K562 (cell line): Measurements from ENCODE around the gene CYSRT1. TPM values are rescaled to one million over a fixed set of nuclear protein-coding genes. Genes with fewer than 3 reads are reported as not detected.

Experiments
- ATF4 ChIP-seq: fragments of 450-650 bp; formaldehyde crosslinking; IDR thresholded peaks from 2 replicates; pipeline ENCODE4 v1.4.0; 2022; ENCODE audit warnings: mild to moderate bottlenecking, moderate library complexity
- BRD9 ChIP-seq: fragments of 450-650 bp; IDR thresholded peaks from 2 replicates; pipeline ENCODE4 v1.6.1; 2018; ENCODE audit warnings: low read depth; ENCODE audit not compliant: partially characterized antibody
- E2F5 ChIP-seq: sonication (generic); formaldehyde crosslinking; IDR thresholded peaks from 2 replicates; pipeline ENCODE4 v1.8.0; 2022; ENCODE audit warnings: mild to moderate bottlenecking, missing genetic modification reagents
- FOXO4 ChIP-seq: fragments of 450-650 bp; formaldehyde crosslinking; IDR thresholded peaks from 2 replicates; pipeline ENCODE4 v1.4.0; 2020; ENCODE audit warnings: mild to moderate bottlenecking, moderate library complexity
- GMEB1 ChIP-seq: fragments of 250-450 bp; sonication (Bioruptor Pico); IDR thresholded peaks from 2 replicates; pipeline ENCODE4 v1.4.0; 2020; ENCODE audit warnings: mild to moderate bottlenecking
- HDAC8 ChIP-seq: fragments of 450-650 bp; IDR thresholded peaks from 2 replicates; pipeline ENCODE4 v1.6.1; 2016; ENCODE audit warnings: mild to moderate bottlenecking, missing genetic modification characterization, moderate library complexity, missing compliant biosample characterization
- HNRNPUL1 ChIP-seq: fragments of 200-400 bp; formaldehyde crosslinking; IDR thresholded peaks from 2 replicates; pipeline ENCODE4 v1.6.1; 2017; ENCODE audit warnings: low read length
- NCOA4 ChIP-seq: fragments of 450-650 bp; IDR thresholded peaks from 2 replicates; pipeline ENCODE4 v1.6.1; 2018; ENCODE audit warnings: mild to moderate bottlenecking; ENCODE audit not compliant: partially characterized antibody
- NEUROD1 ChIP-seq: fragments of 150-350 bp; IDR thresholded peaks from 2 replicates; pipeline ENCODE4 v1.6.1; 2014; ENCODE audit warnings: borderline replicate concordance, low read length, low read depth; ENCODE audit not compliant: partially characterized antibody
- NFE2 ChIP-seq: IDR thresholded peaks from 2 replicates; pipeline ENCODE4 v1.6.1; 2014; ENCODE audit warnings: antibody characterized with exemption, low read depth
- NFRKB ChIP-seq: fragments of 450-650 bp; IDR thresholded peaks from 2 replicates; pipeline ENCODE4 v1.6.1; 2016; ENCODE audit warnings: low read depth
- RCOR1 ChIP-seq, 2 experiments: IDR thresholded peaks; 2 replicates each; pipeline ENCODE4 v1.6.1; 2012; ENCODE audit warnings: low read depth in 2 of 2, low read length in 2 of 2, borderline replicate concordance in 1 of 2, improper control_type of control experiment in 1 of 2
- STAT5A ChIP-seq: IDR thresholded peaks from 2 replicates; pipeline ENCODE4 v1.6.1; 2012; ENCODE audit warnings: low read length, inconsistent platforms, borderline replicate concordance
- TCF7 ChIP-seq: sonication (generic); IDR thresholded peaks from 2 replicates; pipeline ENCODE4 v1.6.1; 2016; ENCODE audit warnings: antibody characterized with exemption, borderline replicate concordance
- XRCC4 ChIP-seq: IDR thresholded peaks from one replicate; pipeline ENCODE4 v1.6.1; 2011; ENCODE audit not compliant: insufficient read depth, insufficient read length; ENCODE audit errors: extremely low read depth
- ZEB2 ChIP-seq: fragments of 450-650 bp; IDR thresholded peaks from 2 replicates; pipeline ENCODE4 v1.6.1; 2016
- ZFP36 ChIP-seq: fragments of 150-350 bp; IDR thresholded peaks from 2 replicates; pipeline ENCODE4 v1.6.1; 2018; ENCODE audit warnings: low read length, low read depth; ENCODE audit not compliant: partially characterized antibody
- ZNF445 ChIP-seq: fragments of 250-450 bp; sonication (Bioruptor Pico); IDR thresholded peaks from 2 replicates; pipeline ENCODE4 v1.4.0; 2020; ENCODE audit warnings: low read depth, mild to moderate bottlenecking, moderate library complexity
- ZNF592 ChIP-seq: fragments of 450-650 bp; IDR thresholded peaks from 2 replicates; pipeline ENCODE4 v1.6.1; 2017; ENCODE audit warnings: antibody characterized with exemption, mild to moderate bottlenecking
- polyA plus RNA-seq, 8 experiments: library from polyadenylated mRNA; depleted of rRNA in 4 of 8; stranded (reverse) in 5 of 8; unstranded in 3 of 8; fragments of >200 nt; fragmentation: Nextera tagmentation in 2 of 8; fragmentation: Illumina TruSeq in 1 of 8; extraction: Ambion mirVana in 2 of 8; extraction: Trizol in 1 of 8; gene quantifications; 2 replicates each; pipeline versions ENCODE4 v1.2.1 to v1.2.3, GENCODE V29; 2011 to 2014; ENCODE audit warnings: inconsistent platforms in 1 of 8, missing spikeins in 1 of 8
- total RNA-seq, 7 experiments: library from RNA; depleted of rRNA in 6 of 7; stranded (reverse); fragments of >200 nt in 6 of 7; fragmentation: Illumina TruSeq in 2 of 7; extraction: Trizol in 2 of 7; gene quantifications; 2 replicates each; pipeline versions ENCODE4 v1.2.1 to v1.2.3, GENCODE V29; 2011 to 2021; ENCODE audit warnings: low replicate concordance in 1 of 7

The CYSRT1 gene
- total and polyA plus RNA-seq, 9 of the 15 experiments (the other 6 are each of a cell fraction or from before 2014, with no cell fraction given): 0.04 to 1.4 (median 0.42) TPM; not detected in 3

GRCh38 chr9:137218754-137219271 lies 6.2 kb upstream of the CYSRT1 start (continued):
- TF ChIP-seq GMEB1 (CRISPR knock-in tag) (0 out of 2 replicates have a peak, but pooled peaks have one; percentile 20), ZNF445 (CRISPR knock-in tag) (peak; percentile 26; the same call in 1 of the 2 replicates), TCF7 (peak; percentile 70), FOXO4 (peak; percentile 81; the same call in 1 of the 2 replicates), NFE2 (peak; percentile 77), STAT5A (peak; percentile 49; the same call in 1 of the 2 replicates), NEUROD1 (peak; percentile 85), NCOA4 (no peak), BRD9 (no peak), ATF4 (CRISPR knock-in tag) (peak; percentile 70), ZNF592 (peak; percentile 96), RCOR1 (IDR thresholded peaks at IDR 0.05; ENCODE audit: borderline replicate concordance in 1 of 2, low read depth in 2 of 2, low read length in 2 of 2) (peak in 1 of 2 experiments; percentile 59; a peak in 2 of 4 replicates), NFRKB (no peak), ZEB2 (peak; percentile 87), ZFP36 (peak; percentile 39), E2F5 (CRISPR knock-in tag) (0 out of 2 replicates have a peak, but pooled peaks have one; percentile 33), HNRNPUL1 (no peak), HDAC8 (tag) (peak; percentile 58; the same call in 1 of the 2 replicates), XRCC4 (no peak)
